ENCODE data around the gene PLCB3. TPM values are rescaled to one million over a fixed set of nuclear protein-coding genes. Genes with fewer than 3 reads are reported as not detected.
A peak's percentile ranks its signal among the peaks of the same experiment; 100 is the strongest.

Gene PLCB3
- polyA plus RNA-seq, 10 donors: 9.4 to 16.1 (median 11.0) TPM

- DNase-seq: no peak
Observed at GRCh38 chr11:64220271-64220670, 31.1 kb upstream of the PLCB3 start.

GRCh38 chr11:64220798-64221197 lies 30.5 kb upstream of the PLCB3 start:
- DNase-seq: no peak

GRCh38 chr11:64222651-64223000 lies 28.7 kb upstream of the PLCB3 start:
- no peak for DNase-seq

- DNase-seq: peak in 1 of 3 donors; percentile 30
Observed at GRCh38 chr11:64223001-64223651, 28.2 kb upstream of the PLCB3 start.

GRCh38 chr11:64224151-64224890 lies 27.0 kb upstream of the PLCB3 start:
- DNase-seq: peak in 1 of 3 donors; percentile 10

- no peak for DNase-seq
Observed at GRCh38 chr11:64224891-64225607, 26.3 kb upstream of the PLCB3 start.

- DNase-seq: peak; percentile 87 to 96 (median 93)
Observed at GRCh38 chr11:64225608-64226506, 25.5 kb upstream of the PLCB3 start, which contains the start of the genes NUDT22 and TRPT1. TSS of gene NUDT22 (plus strand) at chr11:64226274. CDS start at chr11:64226653, 379 bp downstream. TSS of gene TRPT1 (minus strand) at chr11:64226186. CDS start at chr11:64225860, 326 bp downstream.

GRCh38 chr11:64226507-64227051 lies 24.8 kb upstream of the PLCB3 start:
- DNase-seq: peak in 1 of 3 donors; percentile 70

- peak in 1 of 3 donors; percentile 23 for DNase-seq
Observed at GRCh38 chr11:64227405-64227956, 23.8 kb upstream of the PLCB3 start.

GRCh38 chr11:64229090-64229743 lies 22.1 kb upstream of the PLCB3 start:
- peak in 1 of 3 donors; percentile 16 for DNase-seq

- no peak for DNase-seq
Observed at GRCh38 chr11:64229744-64230170, 21.6 kb upstream of the PLCB3 start.

GRCh38 chr11:64230171-64230984 lies 21.0 kb upstream of the PLCB3 start, which contains the start of gene DNAJC4:
TSS of gene DNAJC4 (plus strand) at chr11:64230548. CDS start at chr11:64230855, 307 bp downstream.
- DNase-seq: peak; percentile 91 to 96 (median 93)

- no peak for DNase-seq
Observed at GRCh38 chr11:64230985-64231365, 20.4 kb upstream of the PLCB3 start.

GRCh38 chr11:64231546-64231945 lies 19.8 kb upstream of the PLCB3 start:
- DNase-seq: no peak

GRCh38 chr11:64232182-64232966 lies 19.0 kb upstream of the PLCB3 start:
- DNase-seq: no peak

GRCh38 chr11:64232967-64233315 lies 18.4 kb upstream of the PLCB3 start:
- DNase-seq: no peak

GRCh38 chr11:64233913-64234586 lies 17.3 kb upstream of the PLCB3 start, which contains the start of gene VEGFB:
TSS of gene VEGFB (plus strand) at chr11:64234584. CDS start at chr11:64234834, 250 bp downstream.
- peak in 1 of 3 donors; percentile 78 for DNase-seq
